Measurements from ENCODE around the gene DNM2.

Gene DNM2

DNA sequence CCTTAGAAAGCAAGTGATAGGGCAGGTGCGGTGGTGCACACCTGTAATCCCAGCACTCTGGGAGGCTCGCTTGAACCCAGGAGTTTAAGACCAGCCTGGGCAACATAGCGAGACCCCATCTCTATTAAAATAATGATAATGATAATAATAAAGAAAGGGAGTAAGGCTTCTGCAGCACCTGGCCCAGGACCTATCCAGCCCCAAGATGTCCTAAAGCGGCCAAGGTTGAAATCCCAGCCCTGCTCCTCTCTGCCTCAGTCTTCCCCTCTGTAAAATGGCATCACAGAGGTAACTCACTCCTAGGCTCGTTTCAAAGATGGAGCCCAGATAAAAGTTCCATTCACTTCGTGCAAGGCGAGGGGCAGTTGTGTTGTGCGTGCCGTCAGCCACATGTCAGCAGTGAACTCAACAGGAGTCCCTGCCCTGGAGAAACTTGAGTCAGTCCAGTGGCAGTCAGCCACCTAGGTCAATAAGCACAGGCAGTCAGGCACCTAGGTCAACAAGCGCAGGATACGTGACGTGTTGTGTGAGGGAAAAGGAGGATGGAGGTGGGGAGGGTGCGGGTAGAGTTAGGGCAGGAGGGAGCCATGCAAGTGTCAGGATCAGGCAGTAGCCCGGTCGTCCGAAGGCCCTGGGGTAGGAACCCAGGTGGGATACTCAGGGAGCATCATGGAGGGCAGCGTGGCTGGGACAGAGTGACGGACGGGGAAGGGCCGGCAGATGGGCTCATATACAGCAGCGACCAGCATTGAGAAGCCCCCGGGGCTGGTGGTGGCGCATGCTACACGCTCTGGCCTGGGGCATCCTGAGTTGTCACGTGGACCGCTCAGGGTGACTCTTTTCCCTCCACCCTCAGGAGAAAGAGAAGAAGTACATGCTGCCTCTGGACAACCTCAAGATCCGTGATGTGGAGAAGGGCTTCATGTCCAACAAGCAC, 101.5 kb downstream of the DNM2 start:
- peaks cover 45% of the 10 kb centered on the region for H3K36me3 Mint-ChIP-seq (ENCODE audit: insufficient read depth)
- peaks cover 24% of the 10 kb centered on the region for H3K4me1 Mint-ChIP-seq
- ATAC-seq (replicated peaks; ENCODE audit: extremely low read depth, poor library complexity, severe bottlenecking) = no peak
- H3K27me3 Mint-ChIP-seq = no peaks in the 10 kb centered on the region
- no peaks in the 10 kb centered on the region for H3K9me3 Mint-ChIP-seq
- peak overlapping the region; percentile 79 for H3K27ac Mint-ChIP-seq (ENCODE audit: low read depth)
- DNase-seq (ENCODE audit: low spot score in 2 of 2) = no peak
- no peak overlapping the region for H3K4me3 Mint-ChIP-seq

DNA sequence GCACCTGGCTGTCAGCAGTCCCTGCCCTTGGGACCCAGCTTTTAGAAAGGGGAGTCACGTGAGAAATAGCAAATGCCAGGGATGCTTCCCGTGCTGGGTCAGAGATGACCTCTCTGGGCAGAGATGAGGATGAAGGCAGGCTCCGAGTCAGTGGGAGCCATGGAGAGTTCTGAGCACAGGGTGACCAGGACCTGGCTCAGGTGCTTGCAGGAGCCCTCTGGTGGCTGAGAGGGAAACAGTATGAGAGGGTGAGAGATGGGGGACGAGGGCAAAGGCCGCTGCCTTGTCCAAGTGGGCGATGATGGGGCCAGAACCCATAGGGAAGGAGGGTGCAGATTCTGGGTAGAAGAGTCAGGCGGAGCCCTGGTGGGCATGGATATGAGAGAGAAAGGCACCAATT, 102.3 kb downstream of the DNM2 start:
- H3K36me3 Mint-ChIP-seq (ENCODE audit: insufficient read depth) = peaks cover 48% of the 10 kb centered on the region
- no peaks in the 10 kb centered on the region for H3K9me3 Mint-ChIP-seq
- ATAC-seq (replicated peaks; ENCODE audit: extremely low read depth, poor library complexity, severe bottlenecking) = no peak
- peaks cover 16% of the 10 kb centered on the region for H3K4me1 Mint-ChIP-seq
- no peak overlapping the region for H3K4me3 Mint-ChIP-seq
- peak overlapping the region; percentile 79 for H3K27ac Mint-ChIP-seq (ENCODE audit: low read depth)
- H3K27me3 Mint-ChIP-seq = no peaks in the 10 kb centered on the region
- no peak for DNase-seq (ENCODE audit: low spot score in 2 of 2)

DNA sequence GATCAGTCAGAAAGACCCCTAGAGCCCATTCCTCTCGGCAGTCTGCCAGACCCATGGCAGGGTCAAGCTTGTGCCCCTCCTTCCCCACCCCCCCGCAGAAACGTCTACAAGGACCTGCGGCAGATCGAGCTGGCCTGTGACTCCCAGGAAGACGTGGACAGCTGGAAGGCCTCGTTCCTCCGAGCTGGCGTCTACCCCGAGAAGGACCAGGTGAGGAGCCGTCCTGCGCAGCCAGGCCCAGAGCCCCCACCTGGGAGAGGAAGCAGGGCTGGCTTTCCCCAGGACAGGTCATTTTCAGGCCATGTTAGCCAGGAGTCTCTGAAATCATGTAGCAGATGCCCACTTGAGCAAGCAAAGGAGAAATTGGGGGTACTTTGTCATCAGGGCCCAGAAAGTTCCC, 105.8 kb downstream of the DNM2 start:
- Mint-ChIP-seq H3K27ac (ENCODE audit: low read depth) (peak overlapping the region; percentile 72), H3K4me1 (peaks cover 12% of the 10 kb centered on the region), H3K27me3 (no peaks in the 10 kb centered on the region), H3K36me3 (ENCODE audit: insufficient read depth) (peaks cover 66% of the 10 kb centered on the region), H3K9me3 (no peaks in the 10 kb centered on the region), H3K4me3 (no peak overlapping the region)
- ATAC-seq (replicated peaks; ENCODE audit: extremely low read depth, poor library complexity, severe bottlenecking) = no peak
- DNase-seq (ENCODE audit: low spot score in 2 of 2) = no peak

DNA sequence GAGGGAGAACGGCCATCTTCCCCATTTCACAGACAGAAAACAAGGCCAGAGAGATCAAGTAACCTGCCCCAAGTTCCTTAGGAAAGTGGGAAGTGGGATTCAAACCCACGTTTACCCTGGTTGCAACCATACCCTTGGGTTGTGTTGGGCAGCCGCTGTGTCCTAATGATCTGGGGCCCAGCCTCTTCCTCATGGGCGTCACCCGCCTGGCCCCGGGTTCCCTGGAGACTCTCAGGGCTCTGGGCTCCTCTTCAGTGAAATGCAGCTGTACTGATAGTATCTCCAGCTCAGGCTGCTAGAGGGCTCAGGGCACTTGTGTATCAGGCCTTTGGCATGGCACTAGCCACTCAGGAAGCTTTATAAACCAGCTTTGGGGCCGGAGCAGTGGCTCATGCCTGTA, 108.4 kb downstream of the DNM2 start:
- no peak overlapping the region for H3K4me3 Mint-ChIP-seq
- DNase-seq (ENCODE audit: low spot score in 2 of 2) (no peak), ATAC-seq (replicated peaks; ENCODE audit: extremely low read depth, poor library complexity, severe bottlenecking) (no peak)
- H3K9me3 Mint-ChIP-seq = no peaks in the 10 kb centered on the region
- no peaks in the 10 kb centered on the region for H3K27me3 Mint-ChIP-seq
- H3K4me1 Mint-ChIP-seq = no peaks in the 10 kb centered on the region
- H3K27ac Mint-ChIP-seq (ENCODE audit: low read depth) = peak overlapping the region; percentile 80
- H3K36me3 Mint-ChIP-seq (ENCODE audit: insufficient read depth) = peaks cover 62% of the 10 kb centered on the region

DNA sequence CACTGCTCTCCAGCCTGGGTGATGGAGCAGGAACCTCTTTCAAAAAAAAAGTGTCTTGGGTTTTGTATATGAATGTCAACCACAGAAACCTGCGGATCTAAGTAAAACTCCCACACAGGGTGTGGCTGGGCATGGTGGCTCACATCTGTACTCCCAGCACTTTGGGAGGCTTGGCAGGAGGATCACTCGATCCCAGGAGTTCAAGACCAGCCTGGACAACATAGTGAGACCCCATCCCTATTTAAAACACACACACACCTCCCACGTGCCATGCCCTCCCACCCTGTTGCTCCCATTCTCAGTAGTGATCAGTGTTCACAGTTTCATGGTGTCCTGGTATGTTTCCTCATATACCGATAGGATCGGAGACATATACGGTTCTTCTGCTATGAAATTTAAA, 109.0 kb downstream of the DNM2 start:
- H3K27ac Mint-ChIP-seq (ENCODE audit: low read depth) = no peak overlapping the region
- DNase-seq (ENCODE audit: low spot score in 2 of 2) (no peak), ATAC-seq (replicated peaks; ENCODE audit: extremely low read depth, poor library complexity, severe bottlenecking) (no peak)
- no peaks in the 10 kb centered on the region for H3K4me1 Mint-ChIP-seq
- peaks cover 64% of the 10 kb centered on the region for H3K36me3 Mint-ChIP-seq (ENCODE audit: insufficient read depth)
- no peaks in the 10 kb centered on the region for H3K9me3 Mint-ChIP-seq
- no peak overlapping the region for H3K4me3 Mint-ChIP-seq
- H3K27me3 Mint-ChIP-seq = no peaks in the 10 kb centered on the region

DNA sequence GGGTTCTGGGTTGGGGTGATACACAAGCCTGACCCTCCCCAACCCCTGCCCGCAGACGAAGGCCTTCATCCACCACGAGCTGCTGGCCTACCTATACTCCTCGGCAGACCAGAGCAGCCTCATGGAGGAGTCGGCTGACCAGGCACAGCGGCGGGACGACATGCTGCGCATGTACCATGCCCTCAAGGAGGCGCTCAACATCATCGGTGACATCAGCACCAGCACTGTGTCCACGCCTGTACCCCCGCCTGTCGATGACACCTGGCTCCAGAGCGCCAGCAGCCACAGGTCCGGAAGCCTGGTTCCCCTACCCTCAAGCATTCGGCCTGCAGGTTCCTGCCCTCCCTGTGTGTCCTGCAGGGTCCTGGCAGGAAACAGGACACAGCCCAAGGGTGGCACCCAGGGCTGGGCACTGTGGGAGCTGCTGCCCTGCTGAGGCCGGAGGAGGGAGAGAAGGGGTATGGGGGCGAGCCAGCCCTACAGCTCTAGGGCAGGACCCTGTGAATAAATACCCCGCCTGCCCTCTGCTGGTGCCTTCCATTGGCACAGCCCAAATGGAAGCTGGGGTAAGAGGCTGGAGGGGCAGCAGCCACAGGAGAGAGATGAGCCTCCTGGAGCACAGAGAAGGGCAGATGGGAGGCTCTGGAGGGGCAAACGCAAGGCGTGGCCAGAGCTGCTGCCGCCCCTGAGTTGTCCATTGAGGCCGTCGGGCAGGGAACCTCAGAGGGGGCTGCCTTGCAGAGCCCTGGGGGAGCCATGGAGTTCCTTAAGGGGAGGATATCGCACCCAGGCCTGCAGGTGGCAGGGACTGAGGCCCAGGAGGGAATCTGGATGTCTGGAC, 111.3 kb downstream of the DNM2 start:
- Mint-ChIP-seq H3K27me3 (no peaks in the 10 kb centered on the region), H3K27ac (ENCODE audit: low read depth) (peak overlapping the region; percentile 51), H3K4me3 (no peak overlapping the region), H3K36me3 (ENCODE audit: insufficient read depth) (peaks cover 64% of the 10 kb centered on the region), H3K9me3 (no peaks in the 10 kb centered on the region), H3K4me1 (no peaks in the 10 kb centered on the region)
- ATAC-seq (replicated peaks; ENCODE audit: extremely low read depth, poor library complexity, severe bottlenecking) (no peak), DNase-seq (ENCODE audit: low spot score in 2 of 2) (no peak)

DNA sequence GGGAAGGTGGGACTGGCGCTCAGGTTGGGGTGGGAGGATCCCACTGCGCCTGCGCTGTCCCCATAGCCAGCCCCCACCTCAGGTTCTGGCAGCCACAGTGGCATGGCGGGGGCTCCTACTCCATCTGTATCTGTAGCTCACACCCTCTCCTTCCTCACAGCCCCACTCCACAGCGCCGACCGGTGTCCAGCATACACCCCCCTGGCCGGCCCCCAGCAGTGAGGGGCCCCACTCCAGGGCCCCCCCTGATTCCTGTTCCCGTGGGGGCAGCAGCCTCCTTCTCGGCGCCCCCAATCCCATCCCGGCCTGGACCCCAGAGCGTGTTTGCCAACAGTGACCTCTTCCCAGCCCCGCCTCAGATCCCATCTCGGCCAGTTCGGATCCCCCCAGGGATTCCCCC, 112.1 kb downstream of the DNM2 start:
- H3K27ac Mint-ChIP-seq (ENCODE audit: low read depth) = peak overlapping the region; percentile 51
- H3K9me3 Mint-ChIP-seq = no peaks in the 10 kb centered on the region
- no peak overlapping the region for H3K4me3 Mint-ChIP-seq
- no peaks in the 10 kb centered on the region for H3K27me3 Mint-ChIP-seq
- DNase-seq (ENCODE audit: low spot score in 2 of 2) = no peak
- peaks cover 59% of the 10 kb centered on the region for H3K36me3 Mint-ChIP-seq (ENCODE audit: insufficient read depth)
- no peak for ATAC-seq (replicated peaks; ENCODE audit: extremely low read depth, poor library complexity, severe bottlenecking)
- no peaks in the 10 kb centered on the region for H3K4me1 Mint-ChIP-seq

DNA sequence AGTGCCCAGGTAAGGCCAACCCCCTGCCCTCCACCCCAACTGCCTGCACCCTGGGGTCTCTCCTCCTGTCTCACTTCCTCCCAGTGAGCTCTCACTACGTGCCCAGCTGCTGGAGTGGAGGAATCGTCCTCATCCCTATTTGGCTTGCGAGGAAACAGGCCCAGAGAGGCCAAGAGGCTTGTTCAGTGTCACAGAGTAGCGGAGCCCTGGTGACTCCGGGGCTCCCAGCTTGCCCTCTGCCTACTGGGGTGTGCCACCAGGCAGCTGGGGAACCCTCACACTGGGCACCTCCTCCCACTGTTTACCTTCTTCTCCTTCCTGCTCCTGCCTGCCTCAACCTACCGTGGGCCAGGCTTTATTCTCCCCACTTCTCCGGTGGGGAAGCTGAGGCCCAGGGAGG, 112.5 kb downstream of the DNM2 start:
- ATAC-seq (replicated peaks; ENCODE audit: extremely low read depth, poor library complexity, severe bottlenecking) = no peak
- DNase-seq (ENCODE audit: low spot score in 2 of 2) = no peak
- Mint-ChIP-seq H3K27ac (ENCODE audit: low read depth) (no peak overlapping the region), H3K36me3 (ENCODE audit: insufficient read depth) (peaks cover 59% of the 10 kb centered on the region), H3K4me1 (peaks cover 2% of the 10 kb centered on the region), H3K27me3 (no peaks in the 10 kb centered on the region), H3K9me3 (no peaks in the 10 kb centered on the region), H3K4me3 (no peak overlapping the region)

DNA sequence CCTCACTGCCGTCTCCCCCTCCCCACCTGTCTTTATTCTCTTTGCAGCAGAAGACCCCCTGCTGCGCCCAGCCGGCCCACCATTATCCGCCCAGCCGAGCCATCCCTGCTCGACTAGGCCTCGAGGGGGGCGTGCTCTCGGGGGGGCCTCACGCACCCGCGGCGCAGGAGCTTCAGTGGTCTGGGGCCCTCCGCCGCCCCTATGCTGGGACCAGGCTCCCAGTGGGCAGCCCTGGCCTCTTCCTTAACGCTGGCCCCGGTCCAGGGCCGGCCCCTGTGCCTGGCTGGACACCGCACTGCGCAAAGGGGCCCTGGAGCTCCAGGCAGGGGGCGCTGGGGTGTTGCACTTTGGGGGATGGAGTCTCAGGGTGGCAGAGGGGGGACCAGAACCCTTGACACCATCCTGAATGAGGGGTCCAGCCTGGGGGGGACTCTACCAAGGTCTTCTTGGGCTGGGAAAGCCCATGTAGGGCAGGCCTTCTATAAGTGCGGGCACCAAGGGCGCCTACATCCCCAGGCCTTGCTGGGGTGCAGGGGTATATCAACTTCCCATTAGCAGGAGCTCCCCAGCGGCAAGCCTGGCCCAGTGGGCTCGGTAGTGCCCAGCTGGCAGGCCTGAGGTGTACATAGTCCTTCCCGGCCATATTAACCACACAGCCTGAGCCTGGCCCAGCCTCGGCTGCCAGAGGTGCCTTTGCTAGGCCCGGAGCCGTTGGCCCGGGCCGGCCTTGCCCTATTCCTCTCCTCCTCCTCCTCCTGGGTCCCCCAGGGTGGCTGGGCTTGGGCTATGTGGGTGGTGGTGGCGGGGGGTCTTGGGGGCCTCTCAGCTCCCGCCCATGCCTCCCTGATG, 113.3 kb downstream of the DNM2 start:
- peaks cover 61% of the 10 kb centered on the region for H3K36me3 Mint-ChIP-seq (ENCODE audit: insufficient read depth)
- H3K27ac Mint-ChIP-seq (ENCODE audit: low read depth) = no peak overlapping the region
- peaks cover 10% of the 10 kb centered on the region for H3K4me1 Mint-ChIP-seq
- no peaks in the 10 kb centered on the region for H3K9me3 Mint-ChIP-seq
- DNase-seq (ENCODE audit: low spot score in 2 of 2) = no peak
- no peak for ATAC-seq (replicated peaks; ENCODE audit: extremely low read depth, poor library complexity, severe bottlenecking)
- H3K4me3 Mint-ChIP-seq = no peak overlapping the region
- no peaks in the 10 kb centered on the region for H3K27me3 Mint-ChIP-seq

DNA sequence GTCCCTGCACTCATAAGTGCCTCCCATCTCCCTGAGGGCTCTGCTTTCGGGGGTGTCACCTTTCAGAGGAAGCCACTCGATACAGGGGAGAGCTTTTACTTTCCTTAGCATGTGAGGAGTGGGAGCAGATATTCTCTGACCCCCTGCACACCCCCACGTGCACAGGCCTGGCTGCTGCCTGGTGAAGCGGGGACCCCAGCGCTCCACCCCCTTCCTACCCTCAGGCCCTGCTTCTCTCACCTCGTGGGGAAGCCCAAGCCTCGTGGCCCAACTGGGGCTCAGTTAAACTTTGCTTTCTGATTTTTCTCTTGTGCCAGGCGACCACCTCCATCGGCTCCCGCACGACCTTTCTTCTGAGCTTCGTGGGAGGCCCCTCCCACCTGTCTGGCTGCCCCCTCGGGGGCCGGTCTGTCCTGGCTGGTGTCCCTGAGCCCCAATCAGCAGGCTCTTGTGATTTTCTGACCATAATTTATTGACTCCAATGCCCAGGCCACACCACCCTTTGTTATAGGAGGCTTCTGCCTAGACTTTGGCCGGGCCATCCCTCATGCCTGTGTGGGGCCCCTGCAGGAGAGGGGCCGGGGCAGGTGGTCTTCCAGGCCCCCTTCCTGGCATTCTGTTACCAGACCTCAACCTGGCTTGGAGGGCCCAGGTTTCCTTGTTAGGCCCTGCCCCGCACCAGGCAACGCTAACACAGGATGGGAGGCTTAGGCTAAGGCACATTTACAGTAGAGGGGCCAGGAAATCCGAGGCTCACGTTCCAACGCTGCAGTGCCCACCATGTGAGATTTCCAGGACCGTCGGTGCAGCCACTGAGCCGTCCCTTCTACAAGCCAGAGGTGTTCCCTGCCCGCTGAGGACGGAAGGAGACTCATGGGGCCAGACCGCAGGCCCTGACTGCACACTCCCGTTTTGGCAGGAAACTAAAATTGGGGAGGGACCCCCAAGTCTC, 114.4 kb downstream of the DNM2 start:
- DNase-seq (ENCODE audit: low spot score in 2 of 2) (no peak), ATAC-seq (replicated peaks; ENCODE audit: extremely low read depth, poor library complexity, severe bottlenecking) (no peak)
- Mint-ChIP-seq H3K4me1 (peaks cover 16% of the 10 kb centered on the region), H3K36me3 (ENCODE audit: insufficient read depth) (peaks cover 57% of the 10 kb centered on the region), H3K27ac (ENCODE audit: low read depth) (peak overlapping the region; percentile 32), H3K4me3 (no peak overlapping the region), H3K9me3 (no peaks in the 10 kb centered on the region), H3K27me3 (no peaks in the 10 kb centered on the region)

DNA sequence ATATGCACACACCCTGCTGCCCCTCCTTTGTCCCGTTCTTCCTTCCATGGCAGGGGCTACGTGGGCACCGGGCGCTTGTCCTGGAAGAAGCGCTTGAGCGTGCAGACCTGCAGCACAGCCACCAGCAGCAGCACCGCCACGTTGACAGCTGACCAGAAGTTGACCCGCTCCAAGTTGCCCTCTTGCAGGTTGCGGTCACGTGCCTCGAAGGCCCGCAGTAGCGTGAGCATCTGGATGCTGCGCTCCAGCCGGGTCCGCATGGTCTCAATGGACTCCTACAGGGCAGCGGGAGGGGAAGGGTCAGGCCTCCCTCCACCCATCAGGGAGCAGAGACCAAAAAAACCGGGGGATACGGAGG, 115.0 kb downstream of the DNM2 start:
- ATAC-seq (replicated peaks; ENCODE audit: extremely low read depth, poor library complexity, severe bottlenecking) = no peak
- Mint-ChIP-seq H3K36me3 (ENCODE audit: insufficient read depth) (peaks cover 54% of the 10 kb centered on the region), H3K4me3 (no peak overlapping the region), H3K27me3 (no peaks in the 10 kb centered on the region), H3K9me3 (no peaks in the 10 kb centered on the region), H3K27ac (ENCODE audit: low read depth) (no peak overlapping the region), H3K4me1 (peaks cover 16% of the 10 kb centered on the region)
- no peak for DNase-seq (ENCODE audit: low spot score in 2 of 2)
